HepG2 (cell line): ENCODE measurements around the gene CPT1A. TPM values are rescaled to one million over a fixed set of nuclear protein-coding genes. Genes with fewer than 3 reads are reported as not detected.

Experiments used
- ARNT ChIP-seq: fragments of 450-650 bp; IDR thresholded peaks from 2 replicates; pipeline ENCODE4 v1.6.1; 2017
- ATF7-NPFF ChIP-seq: sonication (generic); formaldehyde crosslinking; IDR thresholded peaks from 2 replicates; pipeline ENCODE4 v1.8.1; 2023; ENCODE audit warnings: mild to moderate bottlenecking, low read depth, missing genetic modification reagents, moderate library complexity
- CERS6 ChIP-seq: sonication (generic); formaldehyde crosslinking; IDR thresholded peaks from 2 replicates; pipeline ENCODE4 v1.5.0; 2020; ENCODE audit warnings: missing genetic modification reagents
- DMAP1 ChIP-seq: IDR thresholded peaks from 2 replicates; pipeline ENCODE4 v1.6.1; 2016
- DR1 ChIP-seq: sonication (generic); formaldehyde crosslinking; IDR thresholded peaks from 2 replicates; pipeline ENCODE4 v1.8.0; 2021; ENCODE audit warnings: mild to moderate bottlenecking, missing genetic modification reagents, inconsistent platforms
- HMGA1 ChIP-seq: sonication (generic); formaldehyde crosslinking; conservative IDR thresholded peaks from 2 replicates; pipeline ENCODE4 v1.4.0; 2020; ENCODE audit warnings: missing genetic modification reagents
- IRF1 ChIP-seq: sonication (generic); formaldehyde crosslinking; IDR thresholded peaks from 2 replicates; pipeline ENCODE4 v1.4.0; 2020; ENCODE audit warnings: low read depth, mild to moderate bottlenecking, missing genetic modification reagents
- ISL2 ChIP-seq: sonication (generic); formaldehyde crosslinking; IDR thresholded peaks from 2 replicates; pipeline ENCODE4 v1.5.0; 2020; ENCODE audit warnings: missing genetic modification reagents
- MEIS2 ChIP-seq: sonication (generic); formaldehyde crosslinking; IDR thresholded peaks from 2 replicates; pipeline ENCODE4 v1.9.0; 2021; ENCODE audit warnings: mild to moderate bottlenecking, missing genetic modification reagents
- POLR2G ChIP-seq: fragments of 200-400 bp; formaldehyde crosslinking; IDR thresholded peaks from 2 replicates; pipeline ENCODE4 v1.6.1; 2018; ENCODE audit warnings: mild to moderate bottlenecking, low read depth, low read length, moderate library complexity
- PRMT3 ChIP-seq: sonication (generic); formaldehyde crosslinking; IDR thresholded peaks from 2 replicates; pipeline ENCODE4 v1.8.1; 2022; ENCODE audit warnings: low read depth, mild to moderate bottlenecking, moderate library complexity, missing genetic modification reagents, borderline replicate concordance
- RERE ChIP-seq: IDR thresholded peaks from 2 replicates; pipeline ENCODE4 v1.6.1; 2016; ENCODE audit warnings: low read depth, missing genetic modification reagents, missing compliant biosample characterization
- SALL1 ChIP-seq: sonication (generic); formaldehyde crosslinking; IDR thresholded peaks from 2 replicates; pipeline ENCODE4 v1.8.0; 2022; ENCODE audit warnings: mild to moderate bottlenecking, missing genetic modification reagents
- ZBTB33 ChIP-seq: sonication (generic); formaldehyde crosslinking; IDR thresholded peaks from 2 replicates; pipeline ENCODE4 v1.4.0; 2020; ENCODE audit warnings: missing genetic modification reagents
- ZFP91 ChIP-seq: sonication (generic); formaldehyde crosslinking; IDR thresholded peaks from 2 replicates; pipeline ENCODE4 v1.9.0; 2022; ENCODE audit warnings: missing genetic modification reagents, mild to moderate bottlenecking, borderline replicate concordance
- ZMAT3 ChIP-seq: sonication (generic); formaldehyde crosslinking; conservative IDR thresholded peaks from 2 replicates; pipeline ENCODE4 v1.7.0; 2021; ENCODE audit warnings: missing genetic modification reagents
- ZNF224 ChIP-seq: sonication (generic); formaldehyde crosslinking; IDR thresholded peaks from 2 replicates; pipeline ENCODE4 v1.5.0; 2020; ENCODE audit warnings: mild to moderate bottlenecking, missing genetic modification reagents
- ZNF724P ChIP-seq: sonication (generic); formaldehyde crosslinking; IDR thresholded peaks from 2 replicates; pipeline ENCODE4 v1.8.0; 2022; ENCODE audit warnings: missing genetic modification reagents, borderline replicate concordance
- ZNF761 ChIP-seq: sonication (generic); formaldehyde crosslinking; conservative IDR thresholded peaks from 2 replicates; pipeline ENCODE4 v1.4.0; 2020; ENCODE audit warnings: mild to moderate bottlenecking, missing genetic modification reagents
- polyA plus RNA-seq, 8 experiments: library from polyadenylated mRNA; depleted of rRNA in 3 of 8; stranded (reverse) in 7 of 8; unstranded in 1 of 8; fragments of >200 nt; fragmentation: Illumina TruSeq in 4 of 8; extraction: Trizol in 4 of 8; gene quantifications; 2 replicates each; pipeline versions ENCODE4 v1.2.1 to v1.2.3, GENCODE V29; 2011 to 2016; ENCODE audit warnings: low read depth in 4 of 8, missing spikeins in 1 of 8, mixed read lengths in 1 of 8; ENCODE audit not compliant: insufficient read depth in 1 of 8
- total RNA-seq, 5 experiments: library from RNA; depleted of rRNA; stranded (reverse); fragments of >200 nt; fragmentation: Illumina TruSeq; extraction: Trizol; gene quantifications; 2 replicates each; pipeline ENCODE4 v1.2.3, GENCODE V29; 2016; ENCODE audit warnings: low read depth in 1 of 5

The CPT1A gene
- total and polyA plus RNA-seq, 2 of the 13 experiments (the other 11 are each of a cell fraction or from before 2014, with no cell fraction given): 7.0 to 7.1 TPM

- TF ChIP-seq IRF1 (CRISPR knock-in tag): no peak
- TF ChIP-seq DMAP1 (CRISPR knock-in tag): peak; percentile 80
- TF ChIP-seq DR1 (CRISPR knock-in tag): peak; percentile 39; the same call in 1 of the 2 replicates
- peak; percentile 61; the same call in 1 of the 2 replicates for TF ChIP-seq POLR2G
- TF ChIP-seq ARNT: no peak
- no peak for TF ChIP-seq CERS6 (CRISPR knock-in tag)
- TF ChIP-seq ATF7-NPFF (CRISPR knock-in tag): peak; percentile 65
- TF ChIP-seq ZBTB33 (CRISPR knock-in tag): peak; percentile 78
- no peak for TF ChIP-seq PRMT3 (CRISPR knock-in tag)
- peak; percentile 88; the same call in 1 of the 2 replicates for TF ChIP-seq RERE (CRISPR knock-in tag)
- TF ChIP-seq ISL2 (CRISPR knock-in tag): peak; percentile 86
- TF ChIP-seq HMGA1 (CRISPR knock-in tag): no peak
- TF ChIP-seq SALL1 (CRISPR knock-in tag): peak; percentile 98
- TF ChIP-seq MEIS2: peak; percentile 91; the same call in 1 of the 2 replicates
- 0 out of 2 replicates have a peak, but pooled peaks have one; percentile 53 for TF ChIP-seq ZMAT3 (CRISPR knock-in tag)
- TF ChIP-seq ZNF724P (CRISPR knock-in tag): peak; percentile 50; the same call in 1 of the 2 replicates
- peak; percentile 83 for TF ChIP-seq ZFP91 (CRISPR knock-in tag)
- TF ChIP-seq ZNF761: peak; percentile 85; the same call in 1 of the 2 replicates
- TF ChIP-seq ZNF224 (CRISPR knock-in tag): peak; percentile 71; the same call in 1 of the 2 replicates
These were observed 3.8 kb upstream of the CPT1A start (continued) for GRCh38 chr11:68845351-68846002.
